SKM-1 (cell line): ENCODE data around the gene CCDC15.
"Not testable (repeated sequence)": the region's sequence is repeated elsewhere in the genome, so short reads cannot be mapped to it uniquely, and the experiment has no call there.

Experiments
- DNase-seq: peaks from one replicate; lab custom pipeline; 2025; ENCODE audit not compliant: unreplicated experiment; lab: John Stamatoyannopoulos, UW

Gene CCDC15

DNA sequence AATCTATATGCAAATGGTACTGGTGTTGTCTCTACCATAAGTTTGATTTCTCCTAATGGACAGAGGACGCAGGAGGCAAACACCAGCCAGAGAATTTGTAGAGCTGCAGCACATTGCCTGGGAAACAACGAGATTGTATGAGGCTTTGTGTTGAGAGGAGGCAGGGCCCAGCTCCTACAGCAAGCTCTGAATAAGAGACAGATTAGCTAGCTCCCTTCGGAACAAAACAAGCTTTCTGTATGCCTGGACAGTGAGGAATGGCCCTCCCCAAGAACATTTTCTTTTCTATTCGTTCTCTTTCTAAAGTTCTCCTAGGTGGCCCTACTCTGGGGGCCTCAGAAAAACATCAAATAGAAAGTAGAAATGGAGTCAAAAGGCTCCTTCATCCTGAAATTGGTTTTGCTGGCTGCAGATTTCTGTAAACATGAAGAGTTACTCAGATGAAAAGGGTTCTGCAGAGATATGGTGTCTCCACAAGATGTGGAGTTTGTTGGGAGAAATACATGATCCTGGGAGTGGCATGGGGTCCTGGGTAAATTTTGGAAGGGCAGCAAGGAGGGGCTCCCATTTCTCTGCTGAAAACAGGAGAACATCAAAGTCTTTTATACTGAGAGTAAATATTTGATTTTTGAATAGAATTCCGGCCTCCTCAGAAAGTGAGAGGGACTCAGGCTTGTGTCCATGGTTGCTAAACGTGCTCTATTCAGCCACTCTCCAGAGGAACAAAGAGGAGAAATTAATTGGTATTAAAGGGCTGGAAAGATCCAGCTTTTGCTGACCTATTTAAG is 11.3 kb upstream of the CCDC15 start:
- no peak for DNase-seq

GRCh38 chr11:124943254-124943616 is 10.8 kb upstream of the CCDC15 start:
- DNase-seq = no peak

- no peak for DNase-seq
Observed at GRCh38 chr11:124943741-124944140, 10.3 kb upstream of the CCDC15 start.

DNA sequence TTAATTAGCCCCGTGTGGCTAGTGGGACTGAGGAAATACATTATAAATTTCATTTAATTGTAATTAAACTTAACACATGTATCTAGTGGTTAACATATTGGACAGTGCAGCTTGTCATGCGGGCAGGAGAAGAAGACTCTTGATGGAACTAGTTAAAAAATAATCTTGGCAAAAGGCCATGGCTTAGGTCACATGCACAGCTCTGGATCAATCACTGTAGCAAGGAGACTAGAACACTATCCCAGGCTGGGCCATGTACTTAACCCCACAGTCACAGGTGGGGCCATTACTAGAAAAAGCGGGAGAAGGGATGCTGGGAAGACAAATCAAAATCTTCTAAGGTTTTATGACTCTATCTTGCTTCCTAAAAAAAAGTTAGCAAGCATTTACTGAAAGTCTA is 9.4 kb upstream of the CCDC15 start:
- DNase-seq = no peak

- DNase-seq = no peak
Observed at GRCh38 chr11:124945826-124946225, 8.2 kb upstream of the CCDC15 start.

GRCh38 chr11:124946735-124947141 is 7.3 kb upstream of the CCDC15 start:
- DNase-seq = no peak

DNA sequence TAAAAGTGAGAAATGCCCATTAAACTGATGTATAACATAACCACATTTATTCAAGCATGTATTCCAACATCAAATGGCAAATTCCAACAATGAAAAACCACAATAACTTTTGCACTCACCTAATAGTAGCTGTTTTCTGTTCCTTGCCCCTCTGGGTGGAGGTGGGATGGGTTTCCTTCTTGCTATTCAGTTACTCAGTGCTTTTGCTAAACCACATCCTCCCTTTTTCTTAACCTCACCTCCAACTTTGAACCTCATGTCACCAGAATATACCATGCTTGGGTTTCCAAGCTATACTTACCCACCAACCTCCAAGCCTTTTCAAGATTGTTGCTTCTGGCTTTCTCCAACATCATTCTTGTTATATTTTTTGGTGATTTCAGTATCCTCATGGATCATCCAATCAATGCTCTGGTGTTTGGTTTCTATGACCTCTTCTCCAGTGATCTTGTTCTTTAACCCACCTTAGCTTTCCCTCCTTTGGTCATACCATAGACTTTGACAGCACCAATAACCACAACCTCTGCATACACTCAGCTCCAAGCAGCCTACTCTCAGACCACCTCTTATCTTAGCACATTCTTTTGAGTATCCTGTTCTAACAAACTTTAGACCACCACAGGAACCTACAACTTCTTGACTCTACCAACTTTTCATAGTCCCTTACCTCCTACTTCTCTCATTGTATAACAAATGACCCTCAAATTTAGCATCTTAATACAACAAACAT is 3.2 kb upstream of the CCDC15 start:
- DNase-seq = no peak

- no peak for DNase-seq
Observed at GRCh38 chr11:124951341-124951740, 2.7 kb upstream of the CCDC15 start.

- no peak for DNase-seq
Observed at GRCh38 chr11:124954590-124954955, 571 bp downstream of the CCDC15 start.

DNA sequence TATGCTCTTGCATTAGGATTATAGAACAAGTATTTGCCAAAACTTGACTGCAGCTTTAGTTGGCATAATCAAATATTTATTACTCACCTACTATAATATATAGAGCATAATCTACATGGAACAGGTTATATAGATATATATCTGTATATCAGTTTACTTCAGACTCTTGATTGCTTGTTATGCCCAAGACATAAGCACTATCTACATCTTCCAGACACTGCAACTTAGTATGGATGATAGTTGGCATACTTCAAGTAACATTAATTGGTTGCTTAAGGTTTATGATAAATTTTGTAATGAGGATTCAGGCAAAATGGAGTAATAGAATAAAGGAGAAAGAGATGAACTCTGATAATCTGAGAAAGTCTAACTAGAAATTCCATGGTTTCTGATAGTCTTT is 1.0 kb downstream of the CCDC15 start:
- no peak for DNase-seq

- peak; percentile 77 for DNase-seq
Observed at GRCh38 chr11:124961972-124962609, 8.1 kb downstream of the CCDC15 start.

DNA sequence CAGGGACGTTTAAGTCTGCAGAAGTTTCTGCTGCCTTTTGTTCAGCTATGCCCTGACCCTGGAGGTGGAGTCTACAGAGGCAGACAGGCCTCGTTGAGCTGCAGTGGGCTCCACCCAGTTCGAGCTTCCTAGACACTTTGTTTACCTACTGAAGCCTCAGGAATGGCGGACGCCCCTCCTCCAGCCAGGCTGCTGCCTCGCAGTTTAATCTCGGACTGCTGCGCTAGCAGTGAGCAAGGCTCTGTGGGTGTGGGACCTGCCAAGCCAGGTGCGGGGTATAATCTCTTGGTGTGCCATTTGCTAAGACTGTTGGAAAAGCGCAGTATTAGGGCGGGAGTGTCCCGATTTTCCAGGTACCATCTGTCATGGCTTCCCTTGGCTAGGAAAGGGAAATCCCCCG is 14.2 kb downstream of the CCDC15 start:
- DNase-seq = not testable (repeated sequence)

DNA sequence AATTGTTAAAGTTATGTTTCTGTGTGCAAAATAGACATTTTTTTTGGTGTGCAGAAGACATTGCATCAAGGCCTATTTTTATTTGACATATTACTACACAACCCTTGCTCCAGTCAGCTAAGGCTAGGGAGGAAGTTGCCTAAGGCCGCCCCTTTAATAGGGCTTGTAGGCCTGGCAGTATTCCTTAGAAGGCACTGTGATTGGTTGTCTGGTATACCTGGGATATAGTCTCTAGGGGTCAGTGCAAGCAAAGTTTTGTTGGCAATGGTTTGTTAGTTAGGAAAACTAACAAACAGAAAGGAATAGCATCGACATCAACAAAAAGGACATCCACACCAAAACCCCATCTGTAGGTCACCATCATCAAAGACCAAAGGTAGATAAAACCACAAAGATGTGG is 16.9 kb downstream of the CCDC15 start:
- peak; percentile 21 for DNase-seq

DNA sequence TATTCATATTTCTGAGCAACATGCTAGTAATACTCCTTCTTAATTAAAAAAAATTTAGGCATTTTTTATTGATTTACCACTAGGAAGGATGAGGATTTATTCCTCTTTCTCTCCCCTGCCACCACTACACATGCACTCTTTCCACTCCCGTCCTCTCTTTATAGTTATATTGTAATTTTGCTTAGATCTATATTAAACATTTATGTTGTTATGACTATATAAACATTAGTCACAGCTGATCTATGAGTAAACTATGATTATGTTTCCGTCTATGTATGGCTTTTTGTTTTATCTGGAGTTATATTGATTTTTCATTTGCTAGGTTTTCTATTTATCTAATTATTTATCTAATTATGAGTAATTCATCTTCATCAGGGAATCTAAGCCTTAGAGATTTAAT is 17.8 kb downstream of the CCDC15 start:
- no peak for DNase-seq

DNA sequence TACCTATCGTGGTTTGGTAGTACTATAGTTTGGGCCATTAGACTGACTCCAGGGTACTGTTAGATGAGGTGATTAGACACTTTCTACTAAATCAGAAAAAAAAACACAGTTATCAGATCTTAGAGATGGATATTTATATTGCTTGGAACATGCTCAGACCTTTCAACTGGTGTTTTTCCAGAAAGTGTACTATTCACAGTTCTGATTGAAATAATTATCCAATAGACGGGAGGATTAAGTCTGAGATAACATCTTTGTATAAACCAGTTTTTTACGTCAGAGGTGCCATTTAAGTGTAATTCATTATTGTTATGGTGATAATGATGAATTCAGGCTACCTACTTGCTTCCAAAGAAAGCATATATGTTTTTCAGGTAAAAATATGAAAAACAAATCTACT is 22.5 kb downstream of the CCDC15 start:
- DNase-seq = no peak

DNA sequence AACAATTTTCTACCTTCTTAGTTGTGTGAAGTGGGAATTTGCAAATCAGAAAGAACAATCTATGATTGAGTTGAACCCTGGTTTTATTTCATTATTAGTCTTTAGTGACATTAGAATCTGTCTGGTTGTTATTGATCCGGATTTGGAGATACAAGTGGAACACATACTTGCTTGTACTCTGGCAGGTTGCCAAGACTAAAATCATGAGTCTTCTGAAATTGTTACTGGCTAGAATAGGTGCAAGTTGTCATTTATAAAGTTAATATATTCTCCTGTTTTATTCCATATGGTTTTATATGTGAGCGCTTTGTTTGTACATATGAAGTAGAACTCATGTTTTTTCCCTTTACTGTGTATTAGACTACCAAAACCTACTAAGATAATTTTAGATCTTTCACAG is 23.0 kb downstream of the CCDC15 start:
- no peak for DNase-seq

DNA sequence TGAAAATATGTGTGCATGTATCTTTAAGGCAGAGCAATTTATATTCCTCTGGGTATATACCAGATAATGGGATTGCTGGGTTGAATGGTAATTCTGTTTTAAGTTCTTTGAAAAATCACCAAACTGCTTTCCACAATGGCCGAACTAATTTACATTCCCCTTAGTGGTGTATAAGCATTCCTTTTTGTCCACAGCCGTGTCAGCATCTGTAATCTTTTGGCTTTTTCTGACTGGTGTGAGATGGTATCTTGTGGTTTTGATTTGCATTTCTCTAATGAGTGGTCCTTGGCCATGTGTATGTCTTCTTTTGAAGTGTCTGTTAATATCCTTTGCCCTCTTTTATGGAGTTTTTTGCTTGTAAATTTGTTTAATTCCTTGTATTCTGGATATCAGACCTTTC is 24.3 kb downstream of the CCDC15 start:
- DNase-seq = no peak

GRCh38 chr11:124982043-124982442 is 28.0 kb downstream of the CCDC15 start:
- no peak for DNase-seq

GRCh38 chr11:124983674-124984511 is 29.9 kb downstream of the CCDC15 start:
- DNase-seq = no peak

- no peak for DNase-seq
Observed at GRCh38 chr11:124984512-124984854, 30.5 kb downstream of the CCDC15 start.

GRCh38 chr11:124987096-124987495 is 33.1 kb downstream of the CCDC15 start:
- DNase-seq = no peak
